Stimulated activated naive CD8-positive, alpha-beta T cell treated with anti-CD3 and anti-CD28 coated beads, Interleukin-15, amount 100 ng/mL, for 72 hours (primary cell): Measurements from ENCODE around the gene ASB5.
"Not testable (repeated sequence)": the region's sequence is repeated elsewhere in the genome, so short reads cannot be mapped to it uniquely, and the experiment has no call there.

Experiments
- ATAC-seq: fragments of 150-1000 bp; cut with Tn5 transposase; 2 replicates; pipeline ENCODE4 v1.10.0; 2021; ENCODE audit warnings: mild to moderate bottlenecking, moderate library complexity
- DNase-seq, 2 donors: peaks; one replicate each; pipeline ENCODE4 v3.0.0; 2021 to 2022
- H3K27ac Mint-ChIP-seq, 2 donors: one replicate each; pipeline ENCODE4 v1.8.0; 2022; ENCODE audit warnings: mild to moderate bottlenecking in 2 of 2, mixed read lengths in 2 of 2, moderate library complexity in 2 of 2
- H3K27me3 Mint-ChIP-seq: one replicate; pipeline ENCODE4 v1.8.0; 2022; ENCODE audit warnings: mixed read lengths
- H3K4me1 Mint-ChIP-seq: one replicate; pipeline ENCODE4 v1.8.0; 2022; ENCODE audit warnings: mild to moderate bottlenecking, mixed read lengths
- H3K4me3 Mint-ChIP-seq, 2 donors: one replicate each; pipeline ENCODE4 v1.8.0; 2022; ENCODE audit warnings: mild to moderate bottlenecking in 2 of 2, mixed read lengths in 2 of 2, moderate library complexity in 1 of 2
- H3K9me3 Mint-ChIP-seq, 2 donors: one replicate each; pipeline ENCODE4 v1.8.0; 2022; ENCODE audit warnings: mixed read lengths in 2 of 2

ASB5 gene

DNA sequence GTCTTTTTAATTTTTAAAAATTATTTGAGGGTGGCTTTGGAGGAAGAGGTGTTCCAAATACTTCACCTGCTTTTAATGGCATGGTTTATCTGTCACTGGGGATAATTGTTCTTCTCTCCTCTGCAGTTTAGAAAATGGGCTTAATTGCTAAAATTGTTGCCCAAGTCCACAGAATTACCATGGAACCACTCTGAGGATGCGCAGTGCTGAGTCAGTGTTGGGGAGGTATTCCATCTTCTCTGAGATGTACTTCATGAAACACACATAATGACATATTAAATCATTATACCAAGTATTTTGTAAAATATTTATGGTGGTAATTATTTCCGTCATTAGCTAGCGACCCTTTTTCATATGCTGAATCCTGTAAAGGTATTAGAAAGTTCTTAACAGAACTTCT is 8.0 kb downstream of the ASB5 start:
- no peaks in the 10 kb centered on the region for H3K4me1 Mint-ChIP-seq
- no peaks in the 10 kb centered on the region for H3K9me3 Mint-ChIP-seq
- no peak for ATAC-seq
- peaks cover 13% of the 10 kb centered on the region for H3K27me3 Mint-ChIP-seq
- no peak overlapping the region for H3K4me3 Mint-ChIP-seq
- DNase-seq, result no peak
- no peak overlapping the region for H3K27ac Mint-ChIP-seq

DNA sequence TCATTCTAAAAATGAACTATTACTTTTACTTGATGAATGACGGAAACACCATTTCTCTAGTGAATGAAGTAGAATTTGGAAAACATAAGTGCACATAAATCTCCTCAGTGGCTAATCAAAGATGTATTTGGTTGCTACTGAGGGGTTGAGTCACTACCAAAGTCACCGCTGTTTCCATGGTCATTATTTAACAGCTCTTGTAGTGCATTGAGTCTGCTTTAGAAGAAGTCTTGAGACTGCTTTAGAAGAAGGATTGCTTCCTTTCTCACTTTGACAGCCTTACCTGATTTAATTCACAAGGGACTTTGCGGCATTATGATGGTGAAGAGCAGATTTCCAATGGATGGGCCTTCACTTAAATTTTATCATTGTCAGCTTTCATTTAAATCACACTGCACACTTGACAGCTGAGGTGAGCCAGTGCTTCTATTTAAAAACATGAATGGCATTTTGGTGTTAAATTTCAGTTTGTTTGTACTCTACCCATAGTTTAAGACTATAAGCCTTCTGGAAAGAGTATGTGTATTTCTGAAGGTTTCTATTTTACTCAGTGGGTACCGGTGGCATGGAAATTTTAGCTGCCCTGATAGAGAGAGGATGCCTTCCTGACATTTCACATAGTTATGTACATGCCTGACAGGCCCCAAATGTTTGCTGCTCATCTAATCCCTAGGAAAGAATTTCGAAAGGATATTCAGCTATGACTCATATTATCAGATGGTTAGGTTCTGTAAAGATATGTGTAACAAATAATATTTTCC is 9.5 kb downstream of the ASB5 start:
- ATAC-seq (no peak), DNase-seq (no peak)
- no peaks in the 10 kb centered on the region for H3K9me3 Mint-ChIP-seq
- peaks cover 24% of the 10 kb centered on the region for H3K27me3 Mint-ChIP-seq
- no peak overlapping the region for H3K4me3 Mint-ChIP-seq
- H3K27ac Mint-ChIP-seq, result no peak overlapping the region
- no peaks in the 10 kb centered on the region for H3K4me1 Mint-ChIP-seq

DNA sequence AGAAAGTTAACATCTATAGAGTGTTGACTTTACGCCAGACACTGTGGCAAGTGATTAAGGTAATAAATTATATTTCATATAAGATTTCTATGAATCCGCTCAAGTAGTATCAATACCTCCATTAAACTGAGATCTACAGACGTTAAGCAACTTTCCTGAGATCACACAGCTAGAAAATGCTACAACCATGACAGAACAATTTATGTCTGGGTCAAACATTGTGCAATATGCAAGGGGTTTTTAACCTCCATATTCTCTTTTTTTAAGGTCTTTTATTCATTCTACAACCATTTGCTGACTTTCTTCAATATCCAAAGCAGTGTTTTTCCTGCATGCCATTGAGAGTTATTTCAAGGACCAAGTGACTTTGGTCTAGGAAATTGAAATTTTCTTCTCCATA is 10.9 kb downstream of the ASB5 start:
- H3K9me3 Mint-ChIP-seq, result no peaks in the 10 kb centered on the region
- H3K4me1 Mint-ChIP-seq, result no peaks in the 10 kb centered on the region
- DNase-seq, result no peak
- H3K27me3 Mint-ChIP-seq, result peaks cover 35% of the 10 kb centered on the region
- no peak overlapping the region for H3K4me3 Mint-ChIP-seq
- ATAC-seq, result no peak
- no peak overlapping the region for H3K27ac Mint-ChIP-seq

DNA sequence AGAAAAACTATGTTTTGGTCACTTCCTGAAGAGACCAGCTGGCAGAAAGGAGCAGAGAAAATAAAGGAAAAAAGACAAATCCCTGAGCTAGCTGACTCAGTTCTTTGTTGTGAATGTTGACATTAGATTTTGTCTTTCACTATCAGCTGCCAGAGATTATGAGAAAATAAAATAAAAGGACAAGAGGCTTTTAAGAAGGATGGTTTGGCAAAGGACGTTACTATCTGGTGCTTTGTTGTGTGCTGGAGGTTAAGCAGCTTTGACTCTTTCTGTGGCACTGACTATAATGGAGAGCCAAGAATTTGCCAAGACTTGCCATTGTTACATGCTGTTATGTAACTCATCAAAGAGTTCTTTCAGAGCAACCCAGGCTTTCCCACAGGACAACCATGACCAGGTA is 12.1 kb downstream of the ASB5 start:
- peaks cover 35% of the 10 kb centered on the region for H3K27me3 Mint-ChIP-seq
- H3K9me3 Mint-ChIP-seq, result no peaks in the 10 kb centered on the region
- DNase-seq (no peak), ATAC-seq (no peak)
- H3K27ac Mint-ChIP-seq, result no peak overlapping the region
- no peak overlapping the region for H3K4me3 Mint-ChIP-seq
- no peaks in the 10 kb centered on the region for H3K4me1 Mint-ChIP-seq

DNA sequence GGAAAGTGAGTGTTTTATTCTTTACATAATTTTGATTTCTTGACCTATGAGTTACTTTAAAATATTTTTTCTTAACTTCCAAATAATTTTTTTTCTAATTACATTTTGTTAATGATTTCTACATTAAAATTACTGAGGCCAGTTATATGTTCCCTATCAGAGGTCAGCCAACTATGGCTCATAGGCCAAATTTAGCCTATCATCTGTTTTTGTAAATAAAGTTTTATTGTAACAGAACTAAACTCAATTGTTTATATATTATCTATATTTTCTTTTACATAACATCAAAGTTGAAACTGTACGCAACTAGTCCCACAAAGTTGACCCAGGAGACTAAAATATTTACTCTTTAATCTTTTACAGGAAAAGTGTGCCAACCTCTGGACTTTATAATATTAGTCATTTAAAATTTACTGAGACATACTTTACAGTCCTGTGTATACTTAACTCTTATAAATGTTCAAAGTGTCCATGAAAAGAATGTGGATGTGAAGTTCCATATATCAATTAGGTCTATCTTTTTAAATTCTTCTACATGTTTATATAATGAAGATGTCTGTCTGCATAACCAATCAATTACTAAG is 26.2 kb downstream of the ASB5 start:
- no peaks in the 10 kb centered on the region for H3K9me3 Mint-ChIP-seq
- no peaks in the 10 kb centered on the region for H3K4me1 Mint-ChIP-seq
- H3K27me3 Mint-ChIP-seq, result no peaks in the 10 kb centered on the region
- no peak for ATAC-seq
- DNase-seq, result no peak
- H3K27ac Mint-ChIP-seq, result no peak overlapping the region
- H3K4me3 Mint-ChIP-seq, result no peak overlapping the region

DNA sequence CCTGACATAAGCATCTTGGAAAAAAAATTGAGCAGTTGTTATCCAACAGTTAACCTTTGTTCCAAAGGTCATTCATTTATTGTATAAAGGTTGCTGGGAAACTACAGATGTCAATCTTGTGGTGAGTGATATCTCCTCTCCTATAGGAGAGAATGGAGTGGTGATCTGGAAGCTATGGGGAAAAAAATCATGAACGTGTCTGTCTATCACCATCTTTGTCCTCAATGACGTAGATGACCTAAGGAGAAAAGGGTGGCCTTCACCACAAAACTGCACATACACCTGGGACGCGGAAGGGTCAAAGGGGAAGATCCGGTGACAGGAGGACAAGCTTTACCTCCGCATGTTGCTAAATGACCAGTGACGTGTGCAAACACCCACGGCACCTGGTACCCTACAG is 27.3 kb downstream of the ASB5 start:
- H3K27ac Mint-ChIP-seq, result no peak overlapping the region
- H3K9me3 Mint-ChIP-seq, result no peaks in the 10 kb centered on the region
- no peak overlapping the region for H3K4me3 Mint-ChIP-seq
- no peak for ATAC-seq
- no peaks in the 10 kb centered on the region for H3K4me1 Mint-ChIP-seq
- no peaks in the 10 kb centered on the region for H3K27me3 Mint-ChIP-seq
- no peak for DNase-seq

DNA sequence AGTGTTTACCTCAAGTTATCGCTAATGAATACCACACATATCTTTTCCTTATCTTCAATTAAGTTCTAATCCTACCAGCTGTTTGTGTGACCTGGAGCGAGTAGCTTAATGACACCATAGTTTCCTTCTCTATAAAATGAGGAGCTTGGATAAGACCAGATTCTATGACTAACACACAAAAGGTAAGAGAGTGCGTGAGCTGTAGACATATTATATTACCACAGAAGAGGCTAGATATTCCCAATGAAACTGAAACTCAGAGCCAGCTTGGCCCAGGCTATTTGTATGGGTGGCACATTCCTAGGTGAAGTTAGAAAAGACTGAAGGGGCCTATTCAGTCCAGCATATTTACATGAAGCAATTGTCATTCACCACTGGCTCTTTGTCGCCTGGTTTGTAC is 30.2 kb downstream of the ASB5 start:
- Mint-ChIP-seq H3K4me3 (no peak overlapping the region), H3K27me3 (peaks cover 8% of the 10 kb centered on the region)
- ATAC-seq, result no peak

DNA sequence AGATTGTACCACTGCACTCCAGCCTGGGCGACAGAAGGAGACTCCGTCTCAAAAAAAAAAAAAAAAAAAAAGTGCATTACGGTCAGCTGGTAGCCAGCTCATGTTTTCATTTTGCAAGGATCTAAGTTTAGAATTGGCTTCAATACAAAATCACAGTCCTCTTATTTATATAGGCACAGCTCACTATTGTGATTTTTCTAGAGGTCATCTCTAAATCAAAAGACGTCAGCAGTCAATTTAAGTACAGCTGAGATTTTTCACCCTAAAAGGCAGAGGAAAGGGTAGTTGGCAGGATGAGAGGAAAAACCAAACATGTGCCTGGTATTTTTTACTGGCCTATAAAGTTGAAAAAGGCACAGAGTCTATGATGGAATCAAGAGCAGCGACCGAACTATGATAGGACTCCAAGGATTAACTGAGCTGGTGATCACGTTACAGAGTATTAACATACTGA is 30.8 kb downstream of the ASB5 start:
- Mint-ChIP-seq H3K27me3 (peaks cover 13% of the 10 kb centered on the region), H3K4me1 (no peaks in the 10 kb centered on the region), H3K27ac (no peak overlapping the region), H3K4me3 (no peak overlapping the region), H3K9me3 (no peaks in the 10 kb centered on the region)
- ATAC-seq (no peak), DNase-seq (no peak)

More for the DNA sequence above, 30.2 kb downstream of the ASB5 start:
- H3K9me3 Mint-ChIP-seq, result no peaks in the 10 kb centered on the region
- H3K4me1 Mint-ChIP-seq, result no peaks in the 10 kb centered on the region
- H3K27ac Mint-ChIP-seq, result no peak overlapping the region
- DNase-seq, result no peak

DNA sequence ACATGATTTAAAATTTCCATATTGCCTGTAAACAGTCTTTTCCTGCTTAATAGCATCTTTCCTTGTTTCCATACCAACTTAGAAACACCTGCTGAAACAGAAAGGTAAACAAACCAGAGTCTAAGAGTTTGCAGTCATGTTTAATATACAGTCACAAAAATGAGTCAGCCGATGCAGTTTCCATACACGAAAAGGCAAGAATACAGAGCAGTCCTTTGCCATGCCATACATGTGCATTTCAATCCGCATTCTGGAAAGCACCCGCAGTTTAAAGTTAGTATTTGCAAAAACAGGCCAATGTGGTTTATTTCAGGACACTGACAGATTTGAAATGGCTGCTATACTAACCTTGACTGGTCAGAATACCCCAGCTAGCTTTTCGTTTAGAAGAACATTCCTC is 32.1 kb downstream of the ASB5 start:
- no peak for DNase-seq

DNA sequence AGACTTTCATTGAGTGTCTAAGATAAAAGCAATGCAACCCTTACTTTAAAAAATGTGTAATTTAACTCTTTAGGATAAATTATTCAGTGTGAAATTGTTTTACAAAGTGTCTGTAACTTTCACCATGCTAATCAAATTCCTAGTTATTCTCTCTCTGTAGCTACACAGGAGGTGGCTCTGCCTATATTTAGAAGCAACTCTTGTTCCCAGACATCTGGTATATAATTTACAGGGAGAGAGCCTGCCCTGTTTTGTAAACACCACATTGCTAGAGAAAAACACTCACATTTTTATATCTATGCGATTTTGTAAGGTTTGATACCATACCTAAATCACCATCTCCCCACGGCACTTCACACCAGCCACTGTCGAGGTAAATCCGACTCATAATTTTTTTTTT is 38.2 kb downstream of the ASB5 start:
- H3K4me1 Mint-ChIP-seq, result no peaks in the 10 kb centered on the region
- no peak overlapping the region for H3K4me3 Mint-ChIP-seq
- no peak overlapping the region for H3K27ac Mint-ChIP-seq
- no peak for ATAC-seq
- H3K27me3 Mint-ChIP-seq, result peaks cover 33% of the 10 kb centered on the region
- no peak for DNase-seq
- H3K9me3 Mint-ChIP-seq, result no peaks in the 10 kb centered on the region

More for the DNA sequence above, 32.1 kb downstream of the ASB5 start:
- H3K4me1 Mint-ChIP-seq, result no peaks in the 10 kb centered on the region
- H3K4me3 Mint-ChIP-seq, result no peak overlapping the region
- no peaks in the 10 kb centered on the region for H3K9me3 Mint-ChIP-seq
- peaks cover 13% of the 10 kb centered on the region for H3K27me3 Mint-ChIP-seq
- ATAC-seq, result no peak
- no peak overlapping the region for H3K27ac Mint-ChIP-seq

DNA sequence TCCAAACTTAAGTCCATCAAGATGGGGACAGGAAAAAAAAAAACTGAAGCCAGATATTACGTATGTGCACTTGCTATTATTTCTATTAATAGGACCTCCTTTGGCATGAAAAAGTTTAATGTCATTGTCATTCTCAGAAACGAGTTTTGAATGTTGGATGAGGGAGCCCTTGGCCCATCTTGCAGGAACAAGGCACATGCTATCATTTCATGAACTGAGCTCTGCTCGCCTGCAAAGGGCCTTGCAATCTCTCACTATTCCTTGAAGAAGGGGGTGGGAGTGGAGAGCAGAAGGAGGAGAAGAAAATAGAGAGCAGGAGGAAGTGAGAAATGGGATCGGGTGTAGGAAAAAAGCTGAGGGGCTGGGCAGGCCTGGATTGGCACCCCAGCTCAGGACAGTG is 39.4 kb downstream of the ASB5 start:
- Mint-ChIP-seq H3K27me3 (peaks cover 37% of the 10 kb centered on the region), H3K9me3 (no peaks in the 10 kb centered on the region), H3K27ac (no peak overlapping the region), H3K4me1 (no peaks in the 10 kb centered on the region), H3K4me3 (no peak overlapping the region)
- DNase-seq, result no peak
- ATAC-seq, result no peak

DNA sequence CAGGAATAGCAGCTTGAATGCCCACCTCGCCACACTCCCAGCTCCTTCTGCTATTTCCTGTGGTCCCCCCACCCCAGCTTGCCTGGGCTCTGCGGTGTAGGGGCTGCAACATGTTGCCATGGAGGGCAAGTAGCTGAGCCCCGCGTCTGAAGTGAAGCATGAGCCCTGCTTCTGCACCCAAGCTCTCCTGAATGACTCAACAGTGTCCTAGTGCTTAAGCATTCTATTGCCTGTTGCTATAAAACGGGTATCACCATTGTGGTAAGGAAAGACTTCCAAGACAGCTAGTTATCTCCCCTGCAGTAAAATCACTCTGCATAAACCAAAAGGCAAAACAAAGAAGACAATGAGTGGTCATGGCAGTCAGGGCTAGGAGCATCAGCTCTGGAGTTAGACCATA is 42.3 kb downstream of the ASB5 start:
- no peak for DNase-seq

DNA sequence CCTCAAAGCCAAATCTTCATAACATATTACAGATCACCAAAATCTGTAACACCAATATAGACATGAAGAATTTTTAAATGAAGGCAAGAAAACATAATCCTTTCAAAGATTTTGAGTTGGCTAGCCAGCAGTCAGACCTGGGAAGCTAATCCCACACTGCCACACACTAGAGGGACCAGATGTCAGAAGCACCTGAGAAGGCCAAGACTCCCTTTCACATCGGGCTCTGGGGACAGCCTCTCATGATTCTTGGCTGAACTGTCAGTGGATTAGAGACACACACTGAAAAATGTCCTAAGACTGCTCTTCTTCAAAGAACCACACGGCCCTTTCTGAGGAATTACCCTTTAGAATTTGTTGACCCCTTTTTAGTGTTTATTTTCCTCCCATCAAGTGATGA is 45.5 kb downstream of the ASB5 start:
- Mint-ChIP-seq H3K4me3 (no peak overlapping the region), H3K4me1 (no peaks in the 10 kb centered on the region), H3K27ac (no peak overlapping the region), H3K9me3 (no peaks in the 10 kb centered on the region), H3K27me3 (peaks cover 17% of the 10 kb centered on the region)
- DNase-seq (no peak), ATAC-seq (no peak)

More for the DNA sequence above, 42.3 kb downstream of the ASB5 start:
- H3K27me3 Mint-ChIP-seq, result peaks cover 24% of the 10 kb centered on the region
- H3K4me3 Mint-ChIP-seq, result no peak overlapping the region
- H3K4me1 Mint-ChIP-seq, result no peaks in the 10 kb centered on the region
- no peak overlapping the region for H3K27ac Mint-ChIP-seq
- no peaks in the 10 kb centered on the region for H3K9me3 Mint-ChIP-seq
- ATAC-seq, result no peak

DNA sequence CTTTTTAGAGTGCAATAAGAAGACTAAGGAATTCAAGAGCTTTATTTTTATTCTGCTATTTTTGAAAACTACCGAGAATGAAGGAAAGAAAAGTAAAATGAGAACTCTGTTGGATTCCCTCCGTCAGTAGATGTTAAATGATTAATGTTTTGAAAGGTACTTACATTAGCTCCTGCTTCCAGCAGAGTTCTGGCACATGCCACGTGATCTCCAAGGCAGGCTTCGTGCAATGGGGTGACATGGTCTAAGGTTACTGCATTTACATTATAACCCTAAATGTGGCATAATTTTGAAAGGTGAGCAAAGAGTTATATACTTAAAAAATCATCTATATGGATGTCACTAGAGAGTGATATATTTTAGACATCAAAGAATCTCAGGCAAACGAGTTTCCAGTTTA is 46.9 kb downstream of the ASB5 start:
- Mint-ChIP-seq H3K9me3 (no peaks in the 10 kb centered on the region), H3K27me3 (peaks cover 17% of the 10 kb centered on the region), H3K4me3 (no peak overlapping the region), H3K27ac (no peak overlapping the region), H3K4me1 (no peaks in the 10 kb centered on the region)
- DNase-seq, result no peak
- no peak for ATAC-seq

DNA sequence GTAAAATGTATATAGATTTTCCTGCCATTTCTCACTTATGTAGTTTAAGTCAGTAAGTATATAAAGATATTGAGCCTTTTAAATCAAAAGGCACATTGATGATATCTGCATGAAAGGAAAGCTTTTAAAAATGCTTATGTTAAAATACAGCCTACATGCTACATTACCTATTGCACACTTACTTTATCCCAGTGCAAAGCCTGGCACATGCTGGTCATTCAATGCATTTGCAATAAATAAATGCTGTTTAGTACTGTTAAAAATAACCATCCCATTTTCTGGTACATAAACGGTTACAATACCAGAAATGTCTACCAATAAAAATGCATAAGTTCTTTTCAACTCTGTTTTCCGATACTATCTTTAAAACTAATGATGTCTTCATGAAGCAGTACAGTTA is 51.5 kb downstream of the ASB5 start:
- DNase-seq (no peak), ATAC-seq (no peak)
- H3K4me1 Mint-ChIP-seq, result no peaks in the 10 kb centered on the region
- no peak overlapping the region for H3K27ac Mint-ChIP-seq
- no peaks in the 10 kb centered on the region for H3K9me3 Mint-ChIP-seq
- no peak overlapping the region for H3K4me3 Mint-ChIP-seq
- no peaks in the 10 kb centered on the region for H3K27me3 Mint-ChIP-seq

DNA sequence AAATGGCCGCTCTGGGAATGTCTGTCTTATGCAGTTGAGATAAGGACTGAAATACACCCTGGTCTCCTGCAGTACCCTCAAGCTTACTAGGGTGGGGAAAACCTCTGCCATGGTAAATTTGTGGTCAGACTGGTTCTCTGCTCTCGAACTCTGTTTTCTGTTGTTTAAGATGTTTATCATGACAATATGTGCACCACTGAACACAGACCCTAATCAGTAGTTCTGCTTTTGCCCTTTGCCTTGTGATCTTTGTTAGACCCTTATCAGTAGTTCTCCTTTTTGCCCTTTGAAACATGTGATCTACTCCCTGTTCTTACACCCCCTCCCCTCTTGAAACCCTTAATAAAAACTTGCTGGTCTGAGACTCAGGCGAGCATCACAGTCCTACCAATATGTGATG is 56.7 kb downstream of the ASB5 start:
- not testable (repeated sequence) for H3K9me3 Mint-ChIP-seq, H3K4me3 Mint-ChIP-seq, H3K4me1 Mint-ChIP-seq, DNase-seq, ATAC-seq, H3K27ac Mint-ChIP-seq
- peaks cover 21% of the 10 kb centered on the region for H3K27me3 Mint-ChIP-seq
